Right lobe of liver (tissue), 6 donors: ENCODE results near the gene MAMSTR. TPM values are rescaled to one million over a fixed set of nuclear protein-coding genes. Genes with fewer than 3 reads are reported as not detected.

Experiments
- ATAC-seq, 4 donors: fragments of 200-7000 bp; cut with Tn5 transposase; one replicate each; pipeline ENCODE4 v1.9.1; 2020; ENCODE audit warnings: mild to moderate bottlenecking in 4 of 4, moderate library complexity in 4 of 4
- DNase-seq, 3 donors: peaks; one replicate each; pipeline ENCODE4 v3.0.0-alpha.2; 2020
- H3K27ac ChIP-seq, 3 donors: fragments of 200-600 bp; one replicate each; pipeline ENCODE4 v1.8.0; 2022
- H3K27me3 ChIP-seq, 2 donors: fragments of 200-600 bp; one replicate each; pipeline ENCODE4 v1.8.0; 2022
- H3K36me3 ChIP-seq, 4 donors: fragments of 200-600 bp; sonication (generic) in 1 of 4; one replicate each; pipeline versions ENCODE4 v1.5.1 to v1.8.0; 2017 to 2022; ENCODE audit warnings: control low read depth in 1 of 4
- H3K4me1 ChIP-seq, 4 donors: fragments of 200-600 bp; sonication (generic) in 1 of 4; one replicate each; pipeline versions ENCODE4 v1.5.1 to v1.8.0; 2017 to 2022; ENCODE audit warnings: control low read depth in 1 of 4
- H3K4me3 ChIP-seq, 3 donors: fragments of 200-600 bp; one replicate each; pipeline ENCODE4 v1.8.0; 2022
- H3K9me3 ChIP-seq, 4 donors: fragments of 200-600 bp; sonication (generic) in 1 of 4; one replicate each; pipeline versions ENCODE4 v1.5.1 to v1.8.0; 2017 to 2022; ENCODE audit warnings: control low read depth in 1 of 4
- CTCF ChIP-seq, 4 donors: fragments of 200-600 bp in 3 of 4; fragments of 450-650 bp in 1 of 4; IDR thresholded peaks; one replicate each; pipeline versions ENCODE4 v1.5.1 to v1.8.0; 2016 to 2022; ENCODE audit warnings: antibody characterized with exemption in 4 of 4, mild to moderate bottlenecking in 2 of 4
- POLR2A ChIP-seq: fragments of 450-650 bp; IDR thresholded peaks from one replicate; pipeline ENCODE4 v1.6.1; 2017; ENCODE audit warnings: antibody characterized with exemption, mild to moderate bottlenecking
- WGBS: methylation state at CpG from one replicate; pipeline ENCODE4 v1.1.6; 2018; ENCODE audit warnings: low coverage, low lambda C conversion rate; ENCODE audit not compliant: insufficient coverage; ENCODE audit errors: missing lambda C conversion rate; 5-methylcytosine and 5-hydroxymethylcytosine counted together
- intact Hi-C, 2 donors: fragments of 100-400 bp; cut with DNase I; formaldehyde crosslinking; loops; one replicate each; pipeline versions ENCODE4 v1.11.2 to v1.14.1; 2022
- total RNA-seq, 6 experiments: library from RNA; depleted of rRNA in 2 of 6; stranded (reverse); fragments of >200 nt in 2 of 6; fragmentation: NEBNext Ultra II Directional in 3 of 6; extraction: Animal tissue kit (Norgen Biotek cat#: 25700) in 3 of 6; gene quantifications; one replicate each; pipeline versions ENCODE4 v1.1.0 to v1.2.4, GENCODE V29; 2016 to 2023
- donor health status: DM: no; HTN: yes; CAD: no.
- donor health status: DM: no; HTN: no; CAD: no.
- donor health status: DM: no; HTN: no; CAD: no.
- donor health status: DM: no; HTN: yes; CAD: no.
- donor health status: DM: no; HTN: yes; CAD: no.

The MAMSTR gene
- total RNA-seq, 6 experiments from 2014 or later: 0.22 to 0.37 (median 0.24) TPM; not detected in 1

- no peak for TF ChIP-seq CTCF (IDR thresholded peaks at IDR 0.05)
- no peak for TF ChIP-seq POLR2A
- H3K27ac ChIP-seq: no peak overlapping the region
- H3K4me3 ChIP-seq: peak overlapping the region; percentile 54 to 68 (median 62)
- no peaks in the 10 kb centered on the region for H3K9me3 ChIP-seq
- no peak for ATAC-seq
- WGBS: 31% methylated on average over 10 of the region's 25 CpGs
- intact Hi-C loops: no loop called here
- H3K36me3 ChIP-seq: no peaks in the 10 kb centered on the region
- no peak for DNase-seq
- H3K27me3 ChIP-seq: no peaks in the 10 kb centered on the region
- peaks cover 0 to 3% (median 0%) of the 10 kb centered on the region in 4 donors for H3K4me1 ChIP-seq
Measured at GRCh38 chr19:48713041-48713863, 6.3 kb downstream of the MAMSTR start.

- no peak overlapping the region for H3K4me3 ChIP-seq
- 72% methylated on average over 3 of the region's 4 CpGs for WGBS
- peaks cover 0 to 3% (median 0%) of the 10 kb centered on the region in 4 donors for H3K4me1 ChIP-seq
- intact Hi-C loops: no loop called here
- H3K9me3 ChIP-seq: no peaks in the 10 kb centered on the region
- ATAC-seq (no peak), DNase-seq (no peak)
- no peak overlapping the region for H3K27ac ChIP-seq
- no peaks in the 10 kb centered on the region for H3K27me3 ChIP-seq
- no peak for TF ChIP-seq CTCF (IDR thresholded peaks at IDR 0.05)
- TF ChIP-seq POLR2A: no peak
- H3K36me3 ChIP-seq: no peaks in the 10 kb centered on the region
Measured at GRCh38 chr19:48711106-48711662, 8.3 kb downstream of the MAMSTR start.

- WGBS: 76% methylated on average over 7 of the region's 11 CpGs
- Histone ChIP-seq H3K4me1 (no peaks in the 10 kb centered on the region), H3K36me3 (no peaks in the 10 kb centered on the region), H3K4me3 (no peak overlapping the region), H3K27ac (no peak overlapping the region), H3K9me3 (no peaks in the 10 kb centered on the region), H3K27me3 (no peaks in the 10 kb centered on the region)
- TF ChIP-seq CTCF (IDR thresholded peaks at IDR 0.05): no peak
- no peak for DNase-seq
- intact Hi-C loops: no loop called here
- ATAC-seq: no peak
Measured at GRCh38 chr19:48708471-48708870, 11.1 kb downstream of the MAMSTR start.

GRCh38 chr19:48705431-48705830, 14.1 kb downstream of the MAMSTR start:
- DNase-seq: no peak
- WGBS: 75% methylated on average over 2 of the region's 2 CpGs
- intact Hi-C loops: no loop called here

More at GRCh38 chr19:48705431-48705830, 14.1 kb downstream of the MAMSTR start:
- Histone ChIP-seq H3K4me1 (no peaks in the 10 kb centered on the region), H3K36me3 (no peaks in the 10 kb centered on the region), H3K27ac (no peak overlapping the region), H3K9me3 (no peaks in the 10 kb centered on the region), H3K27me3 (no peaks in the 10 kb centered on the region), H3K4me3 (no peak overlapping the region)
- TF ChIP-seq CTCF (IDR thresholded peaks at IDR 0.05) (no peak), POLR2A (no peak)
- no peak for ATAC-seq
